Measurements from ENCODE around the gene MAPK11.

Gene MAPK11

GRCh38 chr22:50281384-50281760 is 11.2 kb upstream of the MAPK11 start:
- 98% methylated on average over 35 of the region's 36 CpGs for WGBS
- Histone ChIP-seq H2AFZ (ENCODE audit: low read depth, low read length) (no peak overlapping the region), H3K27me3 (ENCODE audit: control insufficient read depth in 1 of 2, insufficient read depth in 1 of 2, low read length in 2 of 2) (no peaks in the 10 kb centered on the region), H3K4ac (ENCODE audit: low read depth in 1 of 2, low read length in 2 of 2) (no peak overlapping the region), H2BK15ac (ENCODE audit: low read depth, poor library complexity, severe bottlenecking) (no peak overlapping the region), H2BK12ac (ENCODE audit: low read length in 2 of 2) (no peak overlapping the region), H3K14ac (ENCODE audit: low read length in 2 of 2) (no peak overlapping the region), H3K9me3 (ENCODE audit: control insufficient read depth, low read length) (no peaks in the 10 kb centered on the region), H3K27ac (ENCODE audit: low read length, poor library complexity, severe bottlenecking) (no peak overlapping the region), H3K18ac (ENCODE audit: low read depth in 1 of 2, low read length in 2 of 2) (no peak overlapping the region), H4K8ac (ENCODE audit: low read length) (no peak overlapping the region), H2BK120ac (ENCODE audit: low read depth, low read length) (no peak overlapping the region), H2BK5ac (ENCODE audit: low read depth, low read length, poor library complexity, severe bottlenecking) (no peak overlapping the region), H3K4me2 (ENCODE audit: low read length, poor library complexity, severe bottlenecking) (no peak overlapping the region), H3K36me3 (ENCODE audit: control insufficient read depth in 1 of 2, insufficient read depth in 2 of 2, low read depth in 1 of 2, low read length in 2 of 2) (peaks cover 78 to 97% of the 10 kb centered on the region in 2 experiments), H3K23ac (ENCODE audit: low read length in 2 of 2) (no peak overlapping the region), H4K91ac (ENCODE audit: low read length) (no peak overlapping the region), H3K79me1 (replicated peaks; ENCODE audit: low read length, poor library complexity, severe bottlenecking) (peaks cover 30% of the 10 kb centered on the region), H3K9ac (ENCODE audit: low read length) (no peak overlapping the region), H3K4me3 (ENCODE audit: insufficient read depth in 1 of 2, low read depth in 1 of 2, low read length in 2 of 2) (no peak overlapping the region), H3K4me1 (ENCODE audit: control insufficient read depth, insufficient read depth, low read depth, low read length) (peaks cover 34% of the 10 kb centered on the region), H2AK5ac (ENCODE audit: low read length, severe bottlenecking) (no peak overlapping the region)
- no peak for DNase-seq

- Histone ChIP-seq H4K91ac (ENCODE audit: low read length) (no peak overlapping the region), H3K36me3 (ENCODE audit: control insufficient read depth in 1 of 2, insufficient read depth in 2 of 2, low read depth in 1 of 2, low read length in 2 of 2) (peaks cover 77 to 97% of the 10 kb centered on the region in 2 experiments), H3K18ac (ENCODE audit: low read depth in 1 of 2, low read length in 2 of 2) (no peak overlapping the region), H3K4me2 (ENCODE audit: low read length, poor library complexity, severe bottlenecking) (no peak overlapping the region), H3K4me3 (ENCODE audit: insufficient read depth in 1 of 2, low read depth in 1 of 2, low read length in 2 of 2) (no peak overlapping the region), H2BK5ac (ENCODE audit: low read depth, low read length, poor library complexity, severe bottlenecking) (no peak overlapping the region), H3K4ac (ENCODE audit: low read depth in 1 of 2, low read length in 2 of 2) (no peak overlapping the region), H3K27ac (ENCODE audit: low read length, poor library complexity, severe bottlenecking) (no peak overlapping the region), H2BK12ac (ENCODE audit: low read length in 2 of 2) (no peak overlapping the region), H2AFZ (ENCODE audit: low read depth, low read length) (no peak overlapping the region), H3K9me3 (ENCODE audit: control insufficient read depth, low read length) (no peaks in the 10 kb centered on the region), H2BK15ac (ENCODE audit: low read depth, poor library complexity, severe bottlenecking) (no peak overlapping the region), H2BK120ac (ENCODE audit: low read depth, low read length) (no peak overlapping the region), H2AK5ac (ENCODE audit: low read length, severe bottlenecking) (no peak overlapping the region), H3K27me3 (ENCODE audit: control insufficient read depth in 1 of 2, insufficient read depth in 1 of 2, low read length in 2 of 2) (no peaks in the 10 kb centered on the region), H3K4me1 (ENCODE audit: control insufficient read depth, insufficient read depth, low read depth, low read length) (peaks cover 37% of the 10 kb centered on the region), H3K14ac (ENCODE audit: low read length in 2 of 2) (no peak overlapping the region), H3K23ac (ENCODE audit: low read length in 2 of 2) (no peak overlapping the region), H3K9ac (ENCODE audit: low read length) (no peak overlapping the region), H4K8ac (ENCODE audit: low read length) (no peak overlapping the region), H3K79me1 (replicated peaks; ENCODE audit: low read length, poor library complexity, severe bottlenecking) (peaks cover 25% of the 10 kb centered on the region)
- DNase-seq: no peak
- WGBS: 97% methylated on average over 46 of the region's 47 CpGs
Observed at GRCh38 chr22:50280708-50281383, 10.7 kb upstream of the MAPK11 start.

GRCh38 chr22:50280022-50280707 is 10.0 kb upstream of the MAPK11 start:
- no peaks in the 10 kb centered on the region for H3K27me3 ChIP-seq (ENCODE audit: control insufficient read depth in 1 of 2, insufficient read depth in 1 of 2, low read length in 2 of 2)
- peaks cover 37% of the 10 kb centered on the region for H3K4me1 ChIP-seq (ENCODE audit: control insufficient read depth, insufficient read depth, low read depth, low read length)
- H3K79me1 ChIP-seq (replicated peaks; ENCODE audit: low read length, poor library complexity, severe bottlenecking): peaks cover 26% of the 10 kb centered on the region
- no peak overlapping the region for H4K91ac ChIP-seq (ENCODE audit: low read length)
- H2BK5ac ChIP-seq (ENCODE audit: low read depth, low read length, poor library complexity, severe bottlenecking): no peak overlapping the region
- H3K4ac ChIP-seq (ENCODE audit: low read depth in 1 of 2, low read length in 2 of 2): no peak overlapping the region
- H2BK12ac ChIP-seq (ENCODE audit: low read length in 2 of 2): no peak overlapping the region
- no peak overlapping the region for H3K4me3 ChIP-seq (ENCODE audit: insufficient read depth in 1 of 2, low read depth in 1 of 2, low read length in 2 of 2)
- no peak overlapping the region for H3K14ac ChIP-seq (ENCODE audit: low read length in 2 of 2)
- over 99% methylated on average over 38 of the region's 38 CpGs for WGBS
- no peak overlapping the region for H3K4me2 ChIP-seq (ENCODE audit: low read length, poor library complexity, severe bottlenecking)
- H2BK15ac ChIP-seq (ENCODE audit: low read depth, poor library complexity, severe bottlenecking): no peak overlapping the region
- H2AFZ ChIP-seq (ENCODE audit: low read depth, low read length): no peak overlapping the region
- no peak for DNase-seq
- H2AK5ac ChIP-seq (ENCODE audit: low read length, severe bottlenecking): no peak overlapping the region
- no peak overlapping the region for H3K9ac ChIP-seq (ENCODE audit: low read length)
- no peak overlapping the region for H3K27ac ChIP-seq (ENCODE audit: low read length, poor library complexity, severe bottlenecking)
- H3K23ac ChIP-seq (ENCODE audit: low read length in 2 of 2): no peak overlapping the region
- H2BK120ac ChIP-seq (ENCODE audit: low read depth, low read length): no peak overlapping the region
- H3K18ac ChIP-seq (ENCODE audit: low read depth in 1 of 2, low read length in 2 of 2): no peak overlapping the region
- no peak overlapping the region for H4K8ac ChIP-seq (ENCODE audit: low read length)
- H3K9me3 ChIP-seq (ENCODE audit: control insufficient read depth, low read length): no peaks in the 10 kb centered on the region
- H3K36me3 ChIP-seq (ENCODE audit: control insufficient read depth in 1 of 2, insufficient read depth in 2 of 2, low read depth in 1 of 2, low read length in 2 of 2): peaks cover 81 to 98% of the 10 kb centered on the region in 2 experiments

- Histone ChIP-seq H3K27me3 (ENCODE audit: control insufficient read depth in 1 of 2, insufficient read depth in 1 of 2, low read length in 2 of 2) (no peaks in the 10 kb centered on the region), H2AK5ac (ENCODE audit: low read length, severe bottlenecking) (no peak overlapping the region), H3K79me1 (replicated peaks; ENCODE audit: low read length, poor library complexity, severe bottlenecking) (peaks cover 24% of the 10 kb centered on the region), H3K4me3 (ENCODE audit: insufficient read depth in 1 of 2, low read depth in 1 of 2, low read length in 2 of 2) (no peak overlapping the region), H3K18ac (ENCODE audit: low read depth in 1 of 2, low read length in 2 of 2) (no peak overlapping the region), H3K36me3 (ENCODE audit: control insufficient read depth in 1 of 2, insufficient read depth in 2 of 2, low read depth in 1 of 2, low read length in 2 of 2) (peaks cover 83 to 95% of the 10 kb centered on the region in 2 experiments), H3K4me1 (ENCODE audit: control insufficient read depth, insufficient read depth, low read depth, low read length) (peaks cover 38% of the 10 kb centered on the region), H4K8ac (ENCODE audit: low read length) (no peak overlapping the region), H3K4ac (ENCODE audit: low read depth in 1 of 2, low read length in 2 of 2) (no peak overlapping the region), H2BK120ac (ENCODE audit: low read depth, low read length) (no peak overlapping the region), H3K4me2 (ENCODE audit: low read length, poor library complexity, severe bottlenecking) (no peak overlapping the region), H4K91ac (ENCODE audit: low read length) (peak overlapping the region; percentile 19), H3K14ac (ENCODE audit: low read length in 2 of 2) (no peak overlapping the region), H2AFZ (ENCODE audit: low read depth, low read length) (no peak overlapping the region), H2BK5ac (ENCODE audit: low read depth, low read length, poor library complexity, severe bottlenecking) (no peak overlapping the region), H3K23ac (ENCODE audit: low read length in 2 of 2) (no peak overlapping the region), H2BK12ac (ENCODE audit: low read length in 2 of 2) (no peak overlapping the region), H3K9ac (ENCODE audit: low read length) (no peak overlapping the region), H2BK15ac (ENCODE audit: low read depth, poor library complexity, severe bottlenecking) (no peak overlapping the region), H3K9me3 (ENCODE audit: control insufficient read depth, low read length) (no peaks in the 10 kb centered on the region), H3K27ac (ENCODE audit: low read length, poor library complexity, severe bottlenecking) (no peak overlapping the region)
- DNase-seq: no peak
- WGBS: 92% methylated on average over 30 of the region's 30 CpGs
Observed at GRCh38 chr22:50278956-50279619, 8.9 kb upstream of the MAPK11 start.
